HepG2 (cell line): ENCODE measurements around the gene KCNH6. TPM values are rescaled to one million over a fixed set of nuclear protein-coding genes. Genes with fewer than 3 reads are reported as not detected.

ENCODE experiments used
- ARID3A ChIP-seq: IDR thresholded peaks from 2 replicates; pipeline ENCODE4 v1.6.1; 2012; ENCODE audit warnings: low read depth, low read length, improper control_type of control experiment
- BHLHE40 ChIP-seq: IDR thresholded peaks from 2 replicates; pipeline ENCODE4 v1.6.1; 2011; ENCODE audit warnings: low read length, improper control_type of control experiment
- ELF3 ChIP-seq: IDR thresholded peaks from 2 replicates; pipeline ENCODE4 v1.6.1; 2016; ENCODE audit warnings: missing genetic modification reagents, missing compliant biosample characterization
- KLF13 ChIP-seq: sonication (generic); formaldehyde crosslinking; IDR thresholded peaks from 2 replicates; pipeline ENCODE4 v1.4.0; 2020; ENCODE audit warnings: mild to moderate bottlenecking, missing genetic modification reagents
- KLF16 ChIP-seq, 2 experiments: sonication (generic) in 1 of 2; formaldehyde crosslinking in 1 of 2; IDR thresholded peaks; 2 replicates each; pipeline versions ENCODE4 v1.6.1 to v1.8.0; 2016 to 2023; ENCODE audit warnings: missing genetic modification reagents in 2 of 2, missing compliant biosample characterization in 1 of 2
- SATB2 ChIP-seq: sonication (generic); formaldehyde crosslinking; IDR thresholded peaks from 2 replicates; pipeline ENCODE4 v1.5.0; 2020; ENCODE audit warnings: missing genetic modification reagents
- UBTF ChIP-seq: sonication (generic); formaldehyde crosslinking; IDR thresholded peaks from 2 replicates; pipeline ENCODE4 v1.4.0; 2020; ENCODE audit warnings: mild to moderate bottlenecking, missing genetic modification reagents
- ZBTB34 ChIP-seq: sonication (generic); formaldehyde crosslinking; IDR thresholded peaks from 2 replicates; pipeline ENCODE4 v1.8.0; 2022; ENCODE audit warnings: mild to moderate bottlenecking, missing genetic modification reagents
- ZFP36L2 ChIP-seq: sonication (generic); formaldehyde crosslinking; IDR thresholded peaks from 2 replicates; pipeline ENCODE4 v1.4.0; 2020; ENCODE audit warnings: missing genetic modification reagents
- ZNF292 ChIP-seq: sonication (generic); formaldehyde crosslinking; IDR thresholded peaks from 2 replicates; pipeline ENCODE4 v1.8.1; 2022; ENCODE audit warnings: mild to moderate bottlenecking, low read depth, missing genetic modification reagents, borderline replicate concordance
- ZNF30 ChIP-seq: sonication (generic); formaldehyde crosslinking; IDR thresholded peaks from 2 replicates; pipeline ENCODE4 v1.5.0; 2020; ENCODE audit warnings: mild to moderate bottlenecking, missing genetic modification reagents
- ZNF318 ChIP-seq: sonication (generic); formaldehyde crosslinking; IDR thresholded peaks from 2 replicates; pipeline ENCODE4 v1.4.0; 2020; ENCODE audit warnings: mild to moderate bottlenecking, missing genetic modification reagents
- ZNF589 ChIP-seq: sonication (generic); formaldehyde crosslinking; conservative IDR thresholded peaks from 2 replicates; pipeline ENCODE4 v1.8.0; 2022; ENCODE audit warnings: mild to moderate bottlenecking, moderate library complexity, missing genetic modification reagents
- ZNF614 ChIP-seq: IDR thresholded peaks from 2 replicates; pipeline ENCODE4 v1.6.1; 2018; ENCODE audit warnings: missing biosample characterization, missing genetic modification reagents, inconsistent platforms, borderline replicate concordance
- polyA plus RNA-seq, 8 experiments: library from polyadenylated mRNA; depleted of rRNA in 3 of 8; stranded (reverse) in 7 of 8; unstranded in 1 of 8; fragments of >200 nt; fragmentation: Illumina TruSeq in 4 of 8; extraction: Trizol in 4 of 8; gene quantifications; 2 replicates each; pipeline versions ENCODE4 v1.2.1 to v1.2.3, GENCODE V29; 2011 to 2016; ENCODE audit warnings: low read depth in 4 of 8, missing spikeins in 1 of 8, mixed read lengths in 1 of 8; ENCODE audit not compliant: insufficient read depth in 1 of 8
- total RNA-seq, 5 experiments: library from RNA; depleted of rRNA; stranded (reverse); fragments of >200 nt; fragmentation: Illumina TruSeq; extraction: Trizol; gene quantifications; 2 replicates each; pipeline ENCODE4 v1.2.3, GENCODE V29; 2016; ENCODE audit warnings: low read depth in 1 of 5

The KCNH6 gene
- total and polyA plus RNA-seq, 2 of the 13 experiments (the other 11 are each of a cell fraction or from before 2014, with no cell fraction given): 0.05 to 0.18 TPM

GRCh38 chr17:63531022-63531965 lies 8.1 kb downstream of the KCNH6 start (continued):
- TF ChIP-seq ARID3A: no peak
- TF ChIP-seq KLF13: no peak
- TF ChIP-seq KLF16 (CRISPR knock-in tag; IDR thresholded peaks at IDR 0.05): peak in 1 of 2 experiments; percentile 84; a peak in 2 of 4 replicates
- peak; percentile 79; the same call in 1 of the 2 replicates for TF ChIP-seq ZBTB34 (CRISPR knock-in tag)
- no peak for TF ChIP-seq SATB2
- peak; percentile 95; the same call in 1 of the 2 replicates for TF ChIP-seq ZNF292 (CRISPR knock-in tag)
- no peak for TF ChIP-seq ZNF318 (CRISPR knock-in tag)
- TF ChIP-seq ZNF30 (CRISPR knock-in tag): no peak
- TF ChIP-seq ZNF589 (CRISPR knock-in tag): peak; percentile 60; the same call in 1 of the 2 replicates
- no peak for TF ChIP-seq ZFP36L2 (CRISPR knock-in tag)
- peak; percentile 87; the same call in 1 of the 2 replicates for TF ChIP-seq UBTF (CRISPR knock-in tag)
- peak; percentile 74 for TF ChIP-seq ZNF614 (CRISPR knock-in tag)
- peak; percentile 79 for TF ChIP-seq ELF3 (CRISPR knock-in tag)
- TF ChIP-seq BHLHE40: no peak
